GM18907 (cell line): Measurements from ENCODE around the gene GJB1.
"Not testable (repeated sequence)": the region's sequence is repeated elsewhere in the genome, so short reads cannot be mapped to it uniquely, and the experiment has no call there.

Experiments
- ATAC-seq: cut with Tn5 transposase; IDR thresholded peaks from one replicate; pipeline ENCODE4 v1.9.1; 2021; ENCODE audit warnings: mild to moderate bottlenecking, moderate library complexity; ENCODE audit not compliant: unreplicated experiment

The GJB1 gene

DNA sequence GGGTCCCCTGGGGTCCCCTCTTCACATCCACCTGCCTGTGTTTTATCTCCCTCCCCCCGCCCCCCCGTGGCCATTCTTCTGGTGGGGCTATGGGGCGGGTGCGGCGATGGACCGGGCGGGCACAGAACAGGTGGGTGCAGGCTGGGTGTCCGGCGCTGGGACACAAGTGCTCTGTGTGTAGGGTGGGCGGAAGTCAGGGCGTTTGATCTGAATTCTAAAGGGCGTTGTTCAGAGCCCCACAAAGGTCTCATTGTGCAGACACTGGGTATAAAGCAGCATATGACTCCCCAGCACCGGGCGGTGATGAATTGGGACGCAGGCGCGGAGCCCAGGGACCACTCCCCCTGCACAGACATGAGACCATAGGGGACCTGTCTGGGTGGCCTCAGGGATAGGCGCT lies at the start of gene GJB1:
Gene GJB1 (plus strand): TSS at position 296 of the 400 bp plus-strand sequence. CDS start 484 bp downstream, outside the sequence.
- ATAC-seq, result no peak

DNA sequence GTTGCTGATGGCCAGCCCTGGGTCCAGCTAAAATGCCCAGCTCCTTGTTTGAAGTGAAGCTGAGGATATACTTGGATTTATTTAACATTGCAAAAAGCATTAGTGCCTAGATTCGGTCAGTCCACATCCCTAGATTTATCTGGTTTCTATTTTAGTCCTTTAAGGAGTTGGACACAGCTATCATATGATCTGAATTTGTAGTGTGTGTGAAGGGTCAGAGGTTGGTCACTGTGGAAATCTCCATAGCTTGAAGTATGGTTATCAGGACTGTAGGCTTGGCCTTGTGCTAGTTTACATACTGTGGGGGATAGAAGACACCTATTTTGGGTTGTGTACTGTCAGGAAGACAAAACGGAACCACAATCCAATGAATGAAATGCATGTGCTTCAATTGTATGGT lies 49.6 kb upstream of the GJB1 start:
- no peak for ATAC-seq

DNA sequence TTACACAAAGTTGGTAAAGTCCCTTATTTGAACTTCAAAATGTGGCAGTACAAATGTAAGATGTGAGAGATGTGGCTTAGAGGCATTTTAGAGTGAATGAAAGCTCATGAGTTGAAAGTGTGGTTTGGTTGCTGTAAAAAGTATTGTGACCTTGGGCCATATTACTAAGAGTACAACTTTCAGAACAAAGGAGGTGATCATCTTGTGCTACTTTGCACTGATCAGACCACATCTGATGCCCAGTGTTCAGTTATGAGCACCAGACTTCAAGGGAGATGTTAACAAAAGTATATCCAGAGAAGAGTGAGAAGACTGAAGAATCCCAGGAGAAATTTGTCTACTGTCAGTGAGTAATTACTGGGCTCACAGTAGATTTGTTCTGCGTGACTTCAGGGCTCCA lies 48.2 kb upstream of the GJB1 start:
- ATAC-seq, result no peak

DNA sequence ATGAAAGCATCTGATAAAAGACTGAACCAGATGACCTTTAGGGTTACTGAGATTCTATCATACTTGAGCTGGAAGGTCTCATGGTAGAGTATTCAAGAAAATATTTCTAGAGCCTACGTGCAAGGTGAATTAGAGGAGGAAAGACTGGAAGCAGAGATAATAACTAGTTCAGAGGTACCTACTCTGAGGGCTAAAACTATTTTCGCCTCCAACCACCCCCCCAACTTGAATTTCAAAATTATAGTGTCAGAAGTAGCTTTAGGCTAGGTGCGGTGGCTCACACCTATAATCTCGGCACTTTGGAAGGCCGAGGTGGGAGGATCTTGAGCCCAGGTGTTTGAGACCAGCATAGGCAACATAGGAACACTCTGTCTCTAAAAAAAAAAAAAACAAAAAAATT lies 47.5 kb upstream of the GJB1 start:
- no peak for ATAC-seq

DNA sequence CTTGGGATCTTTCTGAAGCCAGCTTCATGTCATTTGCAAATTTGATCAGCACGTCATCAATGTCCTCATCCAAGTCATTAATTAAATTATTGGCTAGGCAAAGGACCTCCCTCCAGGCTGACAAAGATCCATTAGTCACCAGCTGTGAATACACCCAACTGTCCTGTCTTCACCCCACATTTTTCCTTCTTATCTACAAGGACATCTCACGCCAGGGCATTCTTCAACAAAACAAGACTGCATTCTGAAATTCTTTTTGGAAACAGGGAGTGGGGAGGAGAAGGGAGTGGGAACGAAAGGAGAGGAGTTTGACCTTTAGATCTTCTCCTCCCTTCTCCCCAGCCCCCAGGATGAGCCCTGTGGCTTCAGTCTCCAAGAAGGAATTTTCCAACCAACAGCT lies 45.7 kb upstream of the GJB1 start:
- no peak for ATAC-seq

DNA sequence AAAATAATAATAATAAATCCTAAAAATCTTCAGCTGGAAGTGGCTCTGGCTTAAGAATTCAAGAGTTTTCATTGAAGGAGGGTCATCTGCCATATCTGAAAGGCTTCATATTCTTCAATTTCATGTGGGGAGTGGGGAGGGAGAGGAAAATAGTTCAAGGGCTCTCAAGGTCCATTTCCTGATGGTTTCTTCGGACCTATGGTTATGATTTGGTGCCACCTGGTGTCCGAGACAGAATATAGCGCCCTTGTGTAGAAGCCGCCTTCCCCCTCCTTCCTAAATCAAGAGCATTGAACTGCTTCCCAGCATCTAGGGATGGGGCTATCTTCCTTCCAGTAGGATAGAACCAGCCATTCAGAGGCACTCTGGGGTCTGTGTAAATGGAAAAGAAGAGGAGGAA lies 44.1 kb upstream of the GJB1 start:
- no peak for ATAC-seq

DNA sequence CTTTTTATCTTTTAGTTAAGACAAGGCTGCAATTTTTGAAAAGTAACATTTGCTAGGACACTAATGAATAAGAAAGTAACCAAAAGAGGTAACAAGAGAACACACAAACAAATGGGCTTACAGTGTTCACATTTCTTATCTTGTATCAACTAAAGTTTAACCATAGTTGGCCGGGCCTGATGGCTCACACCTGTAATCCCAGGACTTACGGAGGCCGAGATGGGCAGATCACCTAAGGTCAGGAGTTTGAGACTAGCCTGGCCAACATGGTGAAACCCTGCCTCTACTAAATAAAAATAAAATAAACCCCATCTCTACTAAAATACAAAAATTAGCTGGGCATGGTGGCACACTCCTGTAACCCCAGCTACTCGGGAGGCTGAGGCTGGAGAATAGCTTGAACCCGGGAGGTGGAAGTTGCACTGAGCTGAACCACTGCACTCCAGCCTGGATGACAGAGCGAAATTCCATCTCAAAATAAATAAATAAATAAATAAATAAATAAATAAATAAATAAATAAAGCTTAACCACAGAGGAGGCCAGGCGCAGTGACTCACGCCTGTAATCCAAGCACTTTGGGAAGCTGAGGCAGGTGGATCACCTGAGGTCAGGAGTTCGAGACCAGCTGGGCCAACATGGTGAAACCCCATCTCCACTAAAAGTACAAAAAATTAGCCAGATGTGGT lies 42.3 kb upstream of the GJB1 start:
- ATAC-seq, result not testable (repeated sequence)

DNA sequence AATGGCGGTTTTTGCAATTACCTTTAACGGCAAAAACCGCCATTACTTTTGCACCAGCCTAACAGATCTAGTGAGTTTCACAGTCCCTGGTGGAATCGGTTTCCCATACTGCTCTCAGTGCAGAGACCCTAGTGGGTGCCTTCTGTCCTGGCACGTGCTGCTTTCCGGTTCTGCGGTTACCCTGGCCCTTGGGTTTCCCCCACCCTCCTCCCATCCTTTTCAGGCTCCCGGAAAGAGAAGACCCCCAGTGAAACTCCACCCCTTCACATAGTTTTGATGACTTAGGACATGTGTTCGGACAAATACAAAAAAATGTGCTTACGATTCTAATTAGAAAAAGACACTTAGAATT lies 41.5 kb upstream of the GJB1 start:
- ATAC-seq, result peak; percentile 48

DNA sequence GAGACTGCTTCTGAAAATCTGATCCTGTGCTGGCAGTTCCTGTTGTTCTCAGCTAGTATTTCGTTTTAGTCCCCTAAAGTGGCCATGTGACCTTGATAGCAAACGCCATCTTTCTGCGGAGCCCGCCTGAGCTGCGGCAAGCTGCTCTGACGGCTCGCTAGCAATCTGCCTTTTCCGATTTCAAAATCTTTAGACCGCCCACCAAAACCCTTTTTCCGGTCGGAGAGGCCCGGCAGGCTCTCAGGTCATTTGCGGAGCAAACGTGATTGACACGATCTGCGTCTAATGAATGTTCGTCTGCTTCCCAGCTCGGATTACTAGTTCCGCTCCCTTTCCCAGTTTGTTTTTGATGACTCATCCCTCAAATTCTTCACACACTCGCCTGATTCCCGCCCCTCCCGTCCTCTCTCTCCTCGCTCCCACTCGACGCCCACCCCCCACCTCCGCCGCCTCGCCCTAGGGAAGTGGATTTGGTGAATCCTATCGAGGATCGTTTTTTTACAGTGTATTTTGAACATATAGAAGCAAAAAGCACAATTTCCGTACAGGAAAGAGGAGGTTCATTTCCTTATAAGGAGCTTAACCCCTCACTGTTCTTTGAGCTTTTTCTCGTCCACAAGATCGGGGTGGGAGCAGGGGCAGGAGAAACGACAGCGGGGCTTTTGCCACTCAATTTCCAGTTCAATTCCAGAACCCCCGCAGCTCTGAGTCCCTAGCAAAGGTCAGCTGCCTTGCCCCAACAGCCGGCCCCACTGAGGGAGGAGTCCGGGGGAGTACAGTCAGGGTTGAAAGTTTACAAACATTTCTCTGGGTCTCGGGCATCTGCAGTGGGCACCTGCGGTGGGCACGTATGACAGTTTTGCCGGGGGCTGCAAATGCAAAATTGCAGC lies 40.9 kb upstream of the GJB1 start:
- peak; percentile 86 for ATAC-seq

DNA sequence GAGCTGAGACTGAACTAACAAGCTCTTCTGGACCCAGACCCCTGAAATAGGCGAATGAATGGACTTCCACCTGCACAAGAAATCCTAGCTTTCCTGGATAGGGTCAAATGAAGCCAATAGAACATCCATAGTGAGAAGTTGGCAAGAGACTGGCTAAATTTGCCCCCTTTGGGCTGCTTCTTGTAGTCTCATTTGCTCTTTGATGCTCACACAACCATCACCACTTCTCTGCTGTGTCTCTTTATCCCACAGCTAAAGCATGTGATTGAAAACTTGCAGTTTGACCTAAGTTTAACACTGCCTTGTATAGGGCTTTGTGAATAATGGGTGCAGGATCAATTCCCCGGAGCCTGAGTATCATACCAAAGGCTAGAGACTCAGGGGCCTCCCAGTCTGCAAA lies 40.2 kb upstream of the GJB1 start:
- no peak for ATAC-seq

DNA sequence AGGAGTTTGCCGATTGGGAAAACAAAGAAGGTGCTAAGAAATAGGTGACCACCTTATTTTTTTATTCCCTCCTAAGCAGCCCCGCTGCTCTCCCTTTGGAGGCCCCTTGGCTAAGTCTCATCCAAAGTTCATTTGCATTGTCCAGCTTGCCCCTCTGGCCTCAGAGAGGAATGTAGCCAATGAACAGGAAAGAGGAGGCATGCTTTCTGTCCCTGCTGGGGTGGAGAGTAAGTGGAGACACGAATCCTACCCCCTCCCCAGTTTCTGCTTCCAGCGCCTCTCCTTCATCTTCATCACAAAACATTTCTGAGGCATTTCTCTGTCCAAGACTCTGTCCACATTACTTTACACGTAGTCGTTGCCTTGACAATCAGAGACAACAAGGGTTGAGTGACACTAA lies 39.7 kb upstream of the GJB1 start:
- ATAC-seq, result no peak

DNA sequence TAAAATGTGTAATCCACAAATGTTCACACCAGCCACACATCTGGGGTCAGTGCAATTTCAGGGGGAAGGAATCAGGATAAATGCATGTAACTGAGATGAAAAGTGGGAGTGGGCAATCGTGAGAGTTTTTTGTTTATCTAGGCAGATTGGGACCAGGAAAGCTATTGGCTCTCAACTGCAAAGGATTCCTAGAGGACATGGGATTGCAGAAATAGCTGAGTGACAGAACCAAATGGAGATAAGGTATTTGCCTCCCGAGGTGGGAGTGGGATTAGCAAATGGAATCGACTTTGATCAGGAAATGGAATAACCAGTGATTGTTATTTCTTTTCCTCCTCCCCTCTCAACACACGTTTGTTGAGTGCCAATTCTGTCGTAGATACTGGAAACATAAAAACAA lies 38.9 kb upstream of the GJB1 start:
- no peak for ATAC-seq

DNA sequence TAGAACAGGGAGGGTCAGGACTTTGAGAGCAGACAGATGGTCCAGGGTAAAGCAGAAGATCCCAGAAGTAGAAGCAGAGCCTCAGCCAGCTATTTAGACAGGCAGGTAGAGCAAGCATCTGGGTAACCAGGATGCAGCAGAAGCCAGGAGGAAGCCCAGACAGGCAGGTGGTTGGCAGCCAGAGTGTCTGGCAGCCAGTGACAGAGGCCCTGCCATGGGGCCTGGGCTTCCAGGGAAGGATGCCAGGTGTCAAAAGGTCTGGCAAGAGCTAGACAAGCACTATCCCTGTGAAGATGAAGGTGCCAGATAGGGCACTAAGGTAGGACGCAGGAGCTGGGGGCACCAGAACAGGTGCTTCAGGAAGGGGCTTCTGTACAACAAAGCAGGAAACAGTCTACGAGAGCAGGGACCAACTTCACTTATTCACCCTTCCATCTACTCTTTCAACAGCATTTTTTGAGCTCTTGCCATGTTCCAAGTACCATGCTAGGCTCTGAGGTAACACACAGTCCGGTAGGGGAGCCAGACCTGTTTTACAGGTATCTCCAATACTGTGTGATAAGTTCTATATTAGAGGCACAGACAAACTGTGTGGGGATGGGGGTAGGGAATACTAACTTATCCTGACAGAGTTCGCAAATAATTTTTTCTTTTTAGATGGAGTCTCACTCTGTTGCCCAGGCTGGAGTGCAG lies 38.1 kb upstream of the GJB1 start:
- no peak for ATAC-seq

DNA sequence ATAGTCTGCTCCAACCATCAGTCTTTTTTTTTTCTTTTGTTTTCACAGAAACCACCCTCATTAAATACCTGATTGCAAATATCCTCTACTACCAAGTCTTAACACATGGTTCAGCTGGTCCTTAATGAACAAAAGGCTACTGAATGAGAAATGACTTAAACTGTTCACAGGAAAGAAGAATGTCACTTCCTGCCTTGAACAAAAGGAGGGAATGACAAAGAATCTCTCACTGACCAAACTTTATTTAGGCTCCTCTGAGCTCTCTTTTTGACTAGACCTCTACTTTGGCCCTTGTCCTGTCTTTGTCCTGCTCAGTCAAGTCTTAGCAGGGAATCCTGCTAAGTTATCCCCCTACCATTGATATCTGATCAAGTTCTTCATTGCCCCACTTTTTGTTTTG lies 31.8 kb upstream of the GJB1 start:
- no peak for ATAC-seq

DNA sequence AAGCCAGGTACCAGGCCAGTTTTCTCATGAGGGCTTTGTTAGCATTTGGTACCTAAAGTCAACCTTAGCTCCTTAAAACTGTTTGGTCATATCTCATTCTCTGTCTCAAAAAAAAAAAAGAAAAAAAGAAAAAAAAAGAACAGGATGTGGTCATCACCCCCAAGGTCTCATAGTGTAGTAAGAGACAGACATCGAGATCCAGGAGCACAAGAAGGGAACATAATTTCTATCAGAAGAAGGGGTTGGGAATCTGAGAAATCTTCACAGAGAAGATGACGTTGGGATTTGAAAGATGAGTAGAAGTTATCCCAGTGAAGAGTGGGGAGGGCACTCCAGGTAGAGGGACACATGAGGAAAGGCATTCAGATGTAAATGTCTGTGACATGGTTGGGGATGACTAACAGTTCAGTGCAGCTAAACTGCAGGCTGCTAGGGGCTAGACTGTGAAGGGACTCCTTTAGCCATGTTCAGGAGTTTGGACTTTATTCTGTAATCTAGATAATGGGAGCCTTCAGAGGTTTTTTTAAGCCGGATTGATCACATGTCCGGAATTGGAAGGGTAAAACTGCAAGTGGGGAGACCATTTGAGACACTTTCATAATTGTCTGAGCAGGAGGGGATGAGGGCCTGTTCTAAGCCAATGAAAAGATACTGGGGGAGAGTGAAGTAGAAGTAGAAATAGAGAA lies 26.9 kb upstream of the GJB1 start:
- peak; percentile 54 for ATAC-seq

DNA sequence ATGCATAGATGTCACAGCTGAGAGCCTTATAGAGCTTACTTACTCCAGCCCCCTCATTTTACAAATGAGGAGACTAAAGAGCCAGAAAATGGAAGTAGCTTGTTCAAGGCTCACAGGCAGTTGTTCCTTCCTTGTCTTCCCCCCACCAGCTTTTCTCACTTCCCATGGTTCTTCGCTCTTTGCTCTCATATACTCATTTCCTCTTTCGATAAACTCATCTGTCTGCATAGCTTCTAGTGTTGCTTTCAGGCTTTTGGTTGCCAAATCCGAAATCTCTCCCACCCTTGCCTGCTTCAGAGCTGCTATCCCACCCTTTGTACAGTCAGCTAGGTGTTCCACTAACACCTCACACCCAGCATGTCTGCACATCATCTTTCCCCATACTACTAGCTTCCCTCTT lies 25.0 kb upstream of the GJB1 start:
- no peak for ATAC-seq

DNA sequence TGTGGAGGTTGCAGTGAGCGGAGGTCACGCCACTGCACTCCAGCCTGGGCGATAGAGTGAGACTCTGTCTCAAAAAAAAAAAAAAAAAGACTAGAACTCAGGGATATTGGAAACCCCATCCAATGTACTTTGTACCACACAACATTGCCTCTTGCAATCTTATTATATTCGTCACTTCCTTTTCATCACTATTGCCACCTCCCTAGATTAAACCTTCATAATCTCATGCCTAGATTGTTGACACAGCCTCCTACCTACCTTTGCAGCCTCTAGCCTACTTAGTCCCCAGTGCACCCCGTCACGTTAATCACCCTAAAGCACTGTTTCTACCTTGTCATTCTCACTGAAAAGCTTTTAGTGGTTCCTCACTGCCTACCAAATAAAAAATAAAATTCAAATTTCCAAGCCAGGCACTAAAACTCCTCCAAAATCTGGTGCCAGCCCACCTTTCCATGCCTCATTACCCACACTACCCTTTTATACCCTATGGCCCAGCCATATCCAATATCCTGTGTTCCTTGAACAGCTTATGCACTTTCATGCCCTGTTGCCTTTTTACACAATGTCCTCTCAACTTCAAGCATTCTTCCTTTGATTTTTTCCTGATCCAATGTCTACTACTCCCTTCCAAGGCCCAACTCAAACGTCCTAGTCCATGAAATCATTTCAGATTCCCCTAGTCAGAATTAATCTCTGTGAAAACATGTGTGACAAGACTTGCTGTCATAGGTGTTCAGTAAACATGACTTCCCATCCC lies 23.6 kb upstream of the GJB1 start:
- no peak for ATAC-seq

DNA sequence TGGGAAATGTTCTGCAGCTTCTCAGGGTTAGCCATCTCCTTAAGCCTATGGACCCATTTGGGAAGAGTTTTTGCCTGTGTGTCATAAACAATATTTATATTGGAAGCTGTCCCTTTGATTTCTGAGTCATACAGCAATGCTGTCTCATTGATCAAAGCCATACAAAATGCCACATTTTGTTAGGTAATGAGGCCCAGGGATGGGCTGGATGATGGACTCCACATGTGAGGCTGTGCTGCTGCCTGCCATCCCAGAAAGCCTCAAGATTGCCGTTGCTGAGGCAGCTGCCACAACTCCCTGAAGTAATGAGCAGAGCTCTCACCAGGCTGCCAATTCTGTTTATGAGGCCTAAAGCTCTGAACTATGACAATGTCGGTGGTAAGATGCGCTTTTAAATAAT lies 12.2 kb upstream of the GJB1 start:
- ATAC-seq, result no peak

DNA sequence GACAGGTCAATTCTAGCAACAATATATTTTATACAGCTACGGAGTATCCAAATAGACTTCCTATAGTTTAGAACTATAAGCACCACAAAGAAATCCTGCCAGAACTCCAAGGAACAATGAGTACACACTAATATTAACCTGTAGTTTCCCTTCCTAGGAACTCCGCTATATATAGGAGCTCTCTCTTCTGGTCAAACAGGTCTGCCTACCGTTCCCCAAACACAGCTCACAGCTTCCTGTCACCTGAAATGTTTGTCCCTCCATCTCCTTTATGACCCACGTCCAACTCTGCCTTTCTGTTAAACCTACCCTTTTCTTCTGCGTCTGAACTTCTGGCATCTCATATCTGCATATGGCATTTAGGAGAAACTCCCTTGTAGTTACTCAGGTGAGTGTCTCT lies 10.5 kb upstream of the GJB1 start:
- ATAC-seq, result no peak

DNA sequence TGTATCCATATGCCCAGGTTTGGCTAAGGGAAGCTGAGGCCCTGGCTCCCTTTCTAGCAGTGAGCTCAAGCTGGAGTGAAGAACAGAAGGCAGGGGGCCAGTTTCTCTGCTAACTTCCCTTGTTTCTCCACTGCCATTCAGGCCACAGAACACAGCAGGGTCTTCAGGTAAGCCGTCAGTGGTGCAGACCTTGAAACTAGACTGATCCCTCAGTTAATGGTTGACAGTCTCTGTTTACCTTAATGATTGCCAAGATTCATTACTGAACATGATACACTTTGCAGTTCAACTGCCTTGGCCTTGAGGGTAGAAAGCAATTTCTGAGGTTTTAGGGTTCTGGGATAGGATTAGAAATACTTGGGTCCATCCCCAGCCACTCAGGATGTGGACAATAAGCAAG lies 8.9 kb upstream of the GJB1 start:
- no peak for ATAC-seq
